GM19395 (cell line): ENCODE measurements around the gene NFYA.
"Not testable (repeated sequence)": the region's sequence is repeated elsewhere in the genome, so short reads cannot be mapped to it uniquely, and the experiment has no call there.

Source experiments
- ATAC-seq: cut with Tn5 transposase; IDR thresholded peaks from one replicate; pipeline ENCODE4 v1.9.1; 2021; ENCODE audit warnings: mild to moderate bottlenecking, moderate library complexity; ENCODE audit not compliant: unreplicated experiment

NFYA gene

DNA sequence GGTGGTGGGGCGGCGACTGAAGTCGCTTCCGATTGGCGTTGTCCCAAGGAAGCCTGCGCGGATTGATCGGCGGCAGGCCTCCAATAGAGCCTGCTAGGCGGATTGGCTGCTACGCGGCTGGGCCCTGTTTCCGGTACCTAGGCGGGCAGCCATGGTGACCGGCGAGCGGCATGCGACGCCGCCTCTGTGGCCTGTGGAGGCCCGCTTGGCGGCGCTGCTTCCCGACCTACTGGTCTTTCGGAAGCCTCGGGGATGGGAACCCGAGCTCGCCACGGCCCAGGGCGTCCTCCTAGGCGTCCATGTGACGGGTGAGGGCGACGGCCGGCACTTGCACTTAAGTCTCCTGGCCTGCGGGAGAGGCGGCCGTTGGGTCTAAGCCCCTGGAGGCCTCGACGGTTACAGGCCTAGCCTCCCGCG is 28.1 kb downstream of the NFYA start:
- no peak for ATAC-seq

DNA sequence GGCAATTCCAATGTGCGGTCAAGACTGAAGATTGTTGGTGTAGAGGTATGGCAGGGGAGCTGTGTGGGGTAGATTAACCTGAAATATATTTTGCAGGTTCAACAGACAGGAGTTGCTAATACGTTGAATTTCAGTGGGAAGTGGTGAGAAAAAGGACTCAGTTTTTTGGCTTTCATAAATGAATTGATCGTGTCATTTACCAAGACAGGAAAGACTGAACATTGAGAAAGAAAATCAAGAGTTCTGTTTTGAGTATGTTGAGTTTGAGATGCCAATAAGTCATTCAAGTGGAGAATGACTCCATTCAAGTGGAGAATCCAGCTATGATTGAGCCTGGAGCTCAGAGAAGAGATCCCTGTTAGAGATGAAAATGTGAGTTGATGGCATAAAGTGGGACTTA is 31.1 kb downstream of the NFYA start:
- no peak for ATAC-seq

DNA sequence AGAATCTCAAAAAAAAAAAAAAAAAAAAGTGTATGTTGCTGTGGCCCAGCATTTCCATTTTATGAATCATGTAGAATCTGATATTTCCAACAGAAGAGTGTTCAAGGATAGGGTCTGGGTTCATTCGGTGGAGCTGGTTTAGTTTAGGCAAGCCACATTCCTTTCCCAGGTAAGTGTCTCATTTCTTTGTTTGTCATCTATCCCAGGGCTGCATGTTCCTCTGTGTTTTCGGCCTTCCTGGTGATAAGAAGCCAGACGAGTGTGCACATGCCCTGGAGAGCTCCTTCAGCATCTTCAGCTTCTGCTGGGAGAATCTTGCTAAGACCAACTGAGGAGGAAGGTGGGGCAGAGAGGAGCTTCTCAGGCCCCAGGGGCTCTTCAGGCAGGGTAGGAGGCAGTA is 38.2 kb downstream of the NFYA start:
- no peak for ATAC-seq

DNA sequence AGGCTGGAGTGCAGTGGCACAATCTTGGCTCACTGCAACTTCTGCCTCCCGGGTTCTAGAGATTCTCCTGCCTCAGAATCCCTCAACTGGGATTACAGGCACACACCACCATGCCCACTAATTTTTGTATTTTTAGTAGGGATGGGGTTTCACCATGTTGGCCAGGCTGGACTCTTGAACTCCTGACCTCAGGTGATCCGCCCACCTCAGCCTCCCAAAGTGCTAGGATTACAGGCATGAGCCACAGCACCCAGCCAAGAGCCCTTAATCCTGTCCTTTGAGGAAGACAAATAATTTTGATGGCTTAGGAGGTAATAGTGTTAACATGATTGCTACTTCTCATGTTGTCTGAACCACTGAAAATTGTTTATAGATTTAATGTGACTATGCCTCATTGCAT is 42.3 kb downstream of the NFYA start:
- ATAC-seq = not testable (repeated sequence)

DNA sequence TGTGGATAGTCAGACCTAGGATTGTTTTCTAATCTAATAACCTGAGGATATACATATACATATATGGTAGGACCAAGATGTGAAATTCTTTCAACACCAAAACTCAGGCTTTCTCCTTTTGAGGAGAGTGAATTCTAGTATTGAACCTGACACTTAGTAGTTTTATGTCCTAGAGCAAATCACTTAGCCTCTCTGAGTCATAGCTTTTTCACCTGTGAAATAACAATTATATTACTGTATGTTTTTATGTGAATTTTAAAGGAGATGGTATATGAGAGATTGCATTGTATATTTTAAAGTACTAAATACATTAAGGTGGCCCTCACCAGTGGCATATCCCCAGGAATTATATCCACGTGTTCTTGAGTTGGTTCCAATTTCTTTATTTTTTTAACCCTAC is 46.7 kb downstream of the NFYA start:
- no peak for ATAC-seq

DNA sequence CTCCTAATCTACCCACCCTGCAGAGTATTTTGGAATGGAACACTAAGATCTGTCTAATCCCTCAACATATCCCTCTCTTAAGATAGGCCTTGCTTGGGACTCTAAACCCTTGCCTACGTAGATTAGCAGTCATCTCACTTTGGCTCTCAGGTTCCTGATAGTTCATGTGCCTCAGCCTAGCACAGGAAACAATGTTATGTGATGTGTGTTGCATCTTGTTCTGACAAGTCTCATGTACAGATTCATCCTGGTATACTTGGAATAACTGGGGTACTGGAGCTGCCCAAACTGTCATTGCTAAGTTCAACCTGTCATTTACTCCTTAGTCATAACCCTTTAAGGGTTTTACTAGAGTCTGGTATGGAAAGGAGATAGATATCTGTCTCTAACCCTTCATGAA is 47.3 kb downstream of the NFYA start:
- ATAC-seq = no peak

DNA sequence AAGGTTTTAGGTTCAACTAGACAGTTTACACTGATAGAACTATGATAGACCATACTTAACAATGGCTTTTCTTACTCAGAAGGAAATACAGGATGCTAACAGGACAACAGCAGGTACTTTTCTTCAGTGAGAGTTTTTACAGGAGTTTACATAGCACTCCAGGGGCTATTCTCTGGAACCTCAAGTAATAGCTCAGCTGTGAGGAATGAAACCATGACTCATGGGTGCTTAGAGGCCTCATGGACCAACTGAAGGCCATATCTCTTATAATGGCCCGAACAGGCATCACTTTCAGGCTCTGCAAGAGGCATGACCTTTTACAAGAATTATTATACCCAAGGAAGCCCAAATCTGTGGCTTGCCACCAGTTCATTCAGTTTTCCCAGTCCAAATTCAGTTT is 49.6 kb downstream of the NFYA start:
- ATAC-seq = no peak

DNA sequence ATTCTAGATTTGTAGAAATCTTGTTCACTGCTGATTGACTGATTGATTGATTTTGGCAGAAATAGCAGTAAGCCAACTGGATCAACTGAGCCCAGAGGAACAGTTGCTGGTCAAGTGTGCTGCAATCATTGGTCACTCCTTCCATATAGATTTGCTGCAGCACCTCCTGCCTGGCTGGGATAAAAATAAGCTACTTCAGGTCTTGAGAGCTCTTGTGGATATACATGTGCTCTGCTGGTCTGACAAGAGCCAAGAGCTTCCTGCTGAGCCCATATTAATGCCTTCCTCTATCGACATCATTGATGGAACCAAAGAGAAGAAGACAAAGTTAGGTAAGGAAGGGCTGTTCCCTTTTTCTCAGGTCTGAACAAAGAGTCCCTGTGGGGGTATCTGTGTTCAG is 50.1 kb downstream of the NFYA start:
- ATAC-seq = no peak

DNA sequence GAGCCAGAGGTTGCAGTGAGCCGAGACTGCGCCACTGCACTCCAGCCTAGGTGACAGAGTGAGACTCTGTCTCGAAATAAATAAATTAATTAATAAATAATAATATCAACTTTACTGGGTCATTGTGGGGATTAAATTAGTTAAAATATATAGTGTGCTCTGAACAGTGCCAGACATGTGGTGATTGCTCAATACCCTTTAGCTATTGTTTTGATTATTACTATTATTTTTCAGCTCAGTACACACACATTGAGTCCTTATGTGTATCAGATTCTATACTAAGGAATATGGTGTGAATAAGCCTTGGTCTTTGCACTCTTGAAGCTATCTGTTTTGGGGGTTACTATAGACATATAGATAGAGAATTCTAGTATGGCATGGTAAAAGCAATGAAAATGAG is 52.5 kb downstream of the NFYA start:
- no peak for ATAC-seq

DNA sequence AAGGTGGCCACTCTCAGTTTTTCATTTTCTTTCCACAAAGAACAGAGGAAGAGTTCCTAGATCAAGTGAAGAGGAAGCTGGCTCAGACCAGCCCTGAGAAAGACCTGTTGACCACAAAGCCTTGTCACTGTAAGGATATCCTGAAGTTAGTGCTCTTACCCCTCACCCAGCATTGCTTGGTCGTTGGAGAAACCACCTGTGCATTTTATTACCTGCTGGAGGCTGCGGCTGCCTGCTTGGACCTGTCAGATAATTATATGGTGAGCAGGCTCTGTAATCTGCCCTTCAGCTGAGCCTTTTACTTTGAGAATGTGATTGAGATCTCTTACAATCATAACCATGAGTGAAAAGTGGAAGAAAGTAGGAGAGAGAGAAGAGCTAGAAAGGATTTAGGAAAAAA is 59.5 kb downstream of the NFYA start:
- ATAC-seq = no peak

DNA sequence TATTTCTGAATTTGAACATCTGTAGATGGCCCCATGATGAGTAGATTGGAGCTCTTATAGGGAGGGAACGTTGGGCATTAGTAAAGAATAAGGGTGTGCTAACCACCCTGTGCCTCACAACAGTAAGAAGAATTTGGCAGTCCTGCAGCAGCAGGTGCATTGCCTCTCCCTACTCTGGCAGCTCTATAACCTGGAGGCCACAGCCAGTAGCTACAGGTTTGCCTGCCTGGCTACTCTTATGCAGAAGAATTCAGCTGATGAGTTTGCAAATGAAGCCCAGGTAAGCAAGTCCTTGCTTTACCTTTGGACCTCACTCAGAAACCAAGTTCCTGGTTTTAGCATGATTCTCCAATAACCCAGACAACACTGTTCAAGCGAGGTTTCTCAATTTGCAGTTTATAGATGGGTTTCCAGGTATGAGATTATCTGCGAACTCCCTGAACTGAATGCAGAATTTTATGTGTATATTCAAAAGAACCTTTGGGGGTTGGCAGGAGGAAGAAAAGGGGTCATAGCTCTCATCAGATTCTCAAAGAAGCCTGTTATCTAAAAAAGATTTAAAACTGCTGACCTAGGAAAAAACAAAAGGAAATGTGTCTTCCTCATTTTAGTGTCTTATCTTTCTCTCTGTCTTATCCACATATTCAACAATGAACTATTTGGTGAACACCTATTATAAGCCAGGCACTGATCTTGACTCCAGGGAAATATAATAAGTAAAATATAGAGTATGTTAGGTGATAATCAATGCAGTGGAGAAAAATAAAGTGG is 62.5 kb downstream of the NFYA start:
- no peak for ATAC-seq

DNA sequence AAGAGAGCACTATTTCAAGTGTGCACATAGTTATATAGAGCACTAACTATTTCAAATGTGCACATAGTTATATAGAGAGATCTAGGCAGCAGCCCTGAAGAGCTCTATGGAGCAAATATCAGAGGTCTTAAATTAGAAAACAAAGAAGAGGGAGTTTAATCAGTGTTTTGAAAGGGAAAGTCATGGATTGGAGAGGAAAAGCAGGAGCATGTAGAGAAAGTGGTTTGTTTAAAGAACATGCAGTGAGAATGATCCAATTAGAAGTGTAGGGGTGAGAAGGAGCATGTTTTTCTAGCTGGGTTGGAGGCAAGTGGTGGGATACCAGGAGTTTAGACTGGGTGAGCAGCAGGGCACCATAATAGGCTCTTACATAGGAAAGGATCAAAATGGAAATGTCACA is 64.1 kb downstream of the NFYA start:
- ATAC-seq = no peak

DNA sequence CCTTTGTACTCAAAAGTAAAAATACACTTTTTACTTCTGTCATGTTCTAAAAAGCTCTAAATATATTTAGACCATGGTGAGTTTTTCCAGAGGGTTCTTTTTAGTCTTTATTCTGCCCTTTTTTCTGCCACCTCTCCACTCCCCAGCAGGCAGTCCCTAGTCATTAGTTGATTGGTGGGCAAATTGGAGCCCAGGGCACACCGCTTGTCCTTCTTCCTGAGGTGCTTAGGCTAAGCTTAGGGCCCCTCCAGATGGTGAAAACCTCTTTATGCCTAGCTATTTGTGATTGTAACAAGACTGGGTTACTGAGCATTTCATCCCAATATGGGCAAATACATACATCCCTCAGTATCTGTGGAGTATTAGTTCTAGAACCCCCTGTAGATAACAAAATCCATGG is 75.1 kb downstream of the NFYA start:
- ATAC-seq = no peak
